HG03097 (cell line): ENCODE data around the gene MRPL51.

Experiments used
- ATAC-seq: cut with Tn5 transposase; IDR thresholded peaks from one replicate; pipeline ENCODE4 v1.9.1; 2021; ENCODE audit not compliant: unreplicated experiment, low FRiP score

The MRPL51 gene

GRCh38 chr12:6462234-6462995, 30.6 kb downstream of the MRPL51 start:
- no peak for ATAC-seq

GRCh38 chr12:6461401-6462233, 31.4 kb downstream of the MRPL51 start:
- ATAC-seq, result peak; percentile 57

DNA sequence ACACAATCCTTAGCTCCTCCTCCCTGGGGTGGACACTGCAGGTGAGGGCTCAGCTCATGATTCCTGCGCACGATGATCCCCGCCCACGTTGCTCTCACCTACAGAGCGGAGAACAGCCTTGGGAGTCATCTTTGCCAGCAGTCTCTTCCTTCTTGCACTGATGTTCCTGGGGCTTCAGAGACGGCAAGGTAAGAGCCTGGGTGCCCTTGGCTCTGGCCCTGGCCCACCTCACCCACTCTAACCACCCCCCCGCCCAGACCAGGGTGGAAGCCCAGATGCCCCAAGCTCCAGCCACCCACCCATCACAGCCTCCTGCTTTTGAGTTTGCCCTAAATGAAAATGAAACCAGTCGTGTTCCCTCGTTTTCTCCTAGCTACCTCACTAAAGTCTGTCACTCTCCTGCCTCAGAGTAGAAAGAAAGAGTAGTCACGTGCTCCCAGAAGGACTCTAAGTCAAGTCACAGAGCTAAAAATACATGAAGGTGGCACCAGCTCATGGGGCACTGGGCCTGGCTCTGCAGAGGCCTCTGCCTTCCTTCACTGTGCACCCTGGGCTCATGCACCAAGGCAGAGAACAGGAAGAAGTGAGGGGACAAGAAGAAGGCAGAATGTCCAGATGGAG, 32.2 kb downstream of the MRPL51 start:
- no peak for ATAC-seq

DNA sequence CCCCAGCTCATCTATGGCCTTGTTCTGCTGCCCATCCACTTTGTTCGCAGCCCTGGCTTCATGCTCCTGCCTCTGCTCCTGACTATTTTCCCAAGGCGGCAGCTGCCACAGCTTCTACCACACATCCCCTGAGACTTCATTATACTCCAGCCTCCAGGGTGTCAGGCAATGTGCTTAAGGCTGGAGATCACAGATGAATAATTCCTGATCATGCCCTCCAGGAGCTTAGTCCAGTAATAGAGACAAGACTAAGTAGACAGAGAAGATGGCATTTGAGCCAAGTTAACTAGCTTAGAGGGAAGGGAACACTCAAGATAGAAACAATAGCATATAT, 34.1 kb downstream of the MRPL51 start:
- ATAC-seq, result no peak

- no peak for ATAC-seq
Measured at GRCh38 chr12:6458281-6459003, 34.6 kb downstream of the MRPL51 start.

DNA sequence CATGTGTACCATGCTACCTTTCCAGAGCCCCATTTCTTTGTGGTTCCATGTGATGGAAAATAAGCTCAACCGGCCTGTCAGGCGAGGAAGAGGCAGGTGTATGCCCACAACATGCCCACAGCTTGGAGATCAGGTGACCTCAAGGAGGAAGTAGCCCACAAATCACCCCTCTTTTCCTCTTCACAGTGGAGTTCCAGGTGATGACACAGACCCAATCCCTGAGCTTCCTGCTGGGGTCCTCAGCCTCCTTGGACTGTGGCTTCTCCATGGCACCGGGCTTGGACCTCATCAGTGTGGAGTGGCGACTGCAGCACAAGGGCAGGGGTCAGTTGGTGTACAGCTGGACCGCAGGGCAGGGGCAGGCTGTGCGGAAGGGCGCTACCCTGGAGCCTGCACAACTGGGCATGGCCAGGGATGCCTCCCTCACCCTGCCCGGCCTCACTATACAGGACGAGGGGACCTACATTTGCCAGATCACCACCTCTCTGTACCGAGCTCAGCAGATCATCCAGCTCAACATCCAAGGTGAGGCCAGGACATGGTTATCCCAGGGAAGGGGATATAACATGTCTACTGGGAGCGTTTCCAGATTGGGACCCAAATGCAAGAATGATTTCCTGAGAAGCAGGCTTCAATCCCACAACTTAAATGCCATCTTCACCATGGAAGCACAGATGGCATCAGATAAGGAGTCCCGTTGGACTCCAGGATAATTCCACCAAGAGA, 35.7 kb downstream of the MRPL51 start:
- ATAC-seq, result no peak

GRCh38 chr12:6452944-6453630, 40.0 kb downstream of the MRPL51 start:
- ATAC-seq, result no peak

DNA sequence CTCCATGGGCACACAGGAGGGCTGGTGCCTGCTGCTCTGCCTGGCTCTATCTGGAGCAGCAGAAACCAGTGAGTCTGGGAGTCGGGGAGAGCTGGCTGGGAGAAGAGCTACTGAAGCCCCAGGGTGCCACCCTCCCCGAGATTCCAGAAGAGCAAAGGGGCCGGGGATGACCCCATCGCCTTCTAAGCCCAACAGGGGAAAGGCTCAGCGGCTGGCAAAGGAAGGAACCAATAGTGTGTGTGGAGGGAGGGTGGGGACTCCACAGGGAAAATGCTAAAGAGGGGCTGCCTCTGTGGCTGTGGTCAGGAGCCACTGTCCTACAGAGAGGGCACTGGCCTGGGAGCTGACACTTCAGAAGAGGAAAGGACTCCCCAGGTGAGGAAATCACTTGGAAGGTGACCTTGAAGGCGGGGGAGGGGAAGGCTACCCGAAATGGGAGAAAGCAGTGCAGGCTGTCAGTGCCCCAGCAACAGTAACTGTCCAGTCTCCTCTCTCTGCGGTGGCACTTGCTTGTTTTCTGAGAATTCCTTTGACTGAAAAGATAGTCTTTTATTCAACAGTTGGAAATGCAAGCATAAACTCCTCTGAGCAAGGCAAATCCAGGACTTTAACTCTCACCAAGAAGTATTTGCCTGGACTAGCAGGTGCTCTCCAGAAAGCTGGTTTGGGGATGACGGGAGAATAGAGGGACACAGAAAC, 40.7 kb downstream of the MRPL51 start:
- no peak for ATAC-seq

DNA sequence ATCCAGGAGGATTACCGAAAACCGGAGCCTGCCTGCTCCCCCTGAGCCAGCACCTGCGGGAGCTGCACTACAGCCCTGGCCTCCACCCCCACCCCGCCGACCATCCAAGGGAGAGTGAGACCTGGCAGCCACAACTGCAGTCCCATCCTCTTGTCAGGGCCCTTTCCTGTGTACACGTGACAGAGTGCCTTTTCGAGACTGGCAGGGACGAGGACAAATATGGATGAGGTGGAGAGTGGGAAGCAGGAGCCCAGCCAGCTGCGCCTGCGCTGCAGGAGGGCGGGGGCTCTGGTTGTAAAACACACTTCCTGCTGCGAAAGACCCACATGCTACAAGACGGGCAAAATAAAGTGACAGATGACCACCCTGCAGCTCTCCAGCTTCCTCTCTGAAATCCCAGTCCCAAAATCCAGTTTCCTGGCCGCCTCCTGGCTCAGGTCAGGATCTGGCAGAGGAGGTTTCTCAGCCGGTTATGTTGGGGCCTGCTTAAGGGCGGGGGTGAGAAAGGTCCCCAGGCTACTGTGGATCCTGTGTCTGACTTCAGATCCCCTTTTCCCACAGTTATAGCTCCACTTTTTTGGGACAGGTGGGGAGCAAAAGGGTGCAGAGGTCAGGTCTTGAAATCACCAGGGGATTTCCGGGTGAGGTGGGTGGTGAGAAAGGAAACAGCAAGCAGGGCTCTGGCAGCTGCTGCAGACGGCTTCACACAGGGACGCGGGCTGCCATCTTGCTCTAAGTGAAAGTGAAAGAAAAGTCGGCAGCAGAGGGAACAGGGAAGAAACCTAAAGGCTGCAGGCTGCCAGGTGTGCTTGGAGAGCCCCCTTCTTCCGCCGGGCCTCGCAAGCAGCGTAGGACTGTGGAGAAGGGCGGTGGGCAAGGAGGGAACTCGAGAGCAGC, 41.5 kb downstream of the MRPL51 start, which contains the start of gene TAPBPL:
Gene TAPBPL (plus strand): TSS at position 695 of the 897 bp plus-strand sequence. CDS start 207 bp downstream, outside the sequence.
- peak; percentile 54 for ATAC-seq

DNA sequence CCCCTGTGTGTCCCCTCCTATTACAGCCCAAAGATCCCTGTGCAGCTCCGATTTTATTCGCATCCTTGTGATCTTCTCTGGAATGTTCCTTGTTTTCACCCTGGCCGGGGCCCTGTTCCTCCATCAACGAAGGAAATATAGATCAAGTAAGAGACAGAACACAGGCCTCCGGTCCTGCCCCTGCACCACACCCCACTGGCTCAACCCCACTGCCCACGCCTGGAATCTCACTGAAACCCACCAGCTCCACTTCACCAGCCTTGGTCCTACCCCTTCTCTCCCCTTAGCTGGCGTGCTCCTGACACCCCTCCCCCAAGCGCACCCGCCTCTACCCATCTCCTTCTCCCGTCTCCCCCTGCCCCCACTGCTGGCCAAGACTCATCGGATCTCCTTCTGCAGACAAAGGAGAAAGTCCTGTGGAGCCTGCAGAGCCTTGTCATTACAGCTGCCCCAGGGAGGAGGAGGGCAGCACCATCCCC, 42.2 kb downstream of the MRPL51 start:
- ATAC-seq, result no peak

DNA sequence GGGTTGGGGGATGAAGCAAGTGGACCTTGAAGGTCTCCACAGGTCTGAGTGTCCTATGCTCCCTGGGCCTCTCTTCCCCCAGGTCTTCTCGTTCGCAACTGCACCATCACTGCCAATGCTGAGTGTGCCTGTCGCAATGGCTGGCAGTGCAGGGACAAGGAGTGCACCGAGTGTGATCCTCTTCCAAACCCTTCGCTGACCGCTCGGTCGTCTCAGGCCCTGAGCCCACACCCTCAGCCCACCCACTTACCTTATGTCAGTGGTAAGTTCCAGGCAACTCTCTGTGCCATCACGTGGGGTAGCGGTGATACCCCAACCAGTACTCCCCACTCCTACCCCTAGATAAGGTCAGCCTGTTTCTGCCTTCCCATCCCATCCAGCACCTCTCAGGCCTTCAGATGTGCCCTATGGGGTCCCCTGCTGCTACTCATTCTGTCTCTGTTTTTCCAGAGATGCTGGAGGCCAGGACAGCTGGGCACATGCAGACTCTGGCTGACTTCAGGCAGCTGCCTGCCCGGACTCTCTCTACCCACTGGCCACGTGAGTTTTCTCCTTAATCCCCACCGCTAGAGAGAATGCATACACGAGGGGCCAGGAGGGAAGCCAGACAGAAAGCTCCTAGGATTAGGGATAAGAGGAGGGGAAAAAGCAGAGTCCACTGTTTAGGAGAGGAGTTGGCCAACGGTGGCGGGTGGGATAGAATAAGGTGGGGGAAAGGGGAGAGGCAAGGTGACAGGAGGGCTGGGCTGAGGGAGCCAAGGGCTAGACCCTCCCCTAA, 42.8 kb downstream of the MRPL51 start:
- ATAC-seq, result no peak

GRCh38 chr12:6444704-6445688, 48.1 kb downstream of the MRPL51 start, which contains the start of gene CD27:
CD27 (plus strand) TSS chr12:6444955; CDS start chr12:6445096, 141 bp downstream.
- ATAC-seq, result no peak

DNA sequence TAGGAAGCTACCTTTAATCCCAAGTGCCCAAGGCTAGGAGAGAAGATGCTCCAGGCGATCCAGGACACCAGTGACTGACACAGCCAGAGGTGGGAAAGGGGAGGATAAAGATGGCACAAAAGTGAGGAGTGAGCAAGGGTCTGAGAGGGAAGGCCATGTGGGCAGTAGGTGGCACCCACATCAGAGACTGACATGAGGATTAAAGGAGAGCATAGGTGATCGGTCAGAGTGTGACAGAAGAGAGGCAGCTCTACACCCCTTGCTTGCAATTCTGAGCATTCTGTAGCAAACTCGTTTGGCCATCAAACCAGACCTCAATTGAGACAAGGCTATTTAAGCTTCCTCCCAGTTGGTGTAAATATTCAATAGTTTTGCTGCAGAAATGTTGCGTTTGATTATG, 49.0 kb downstream of the MRPL51 start:
- ATAC-seq, result no peak

DNA sequence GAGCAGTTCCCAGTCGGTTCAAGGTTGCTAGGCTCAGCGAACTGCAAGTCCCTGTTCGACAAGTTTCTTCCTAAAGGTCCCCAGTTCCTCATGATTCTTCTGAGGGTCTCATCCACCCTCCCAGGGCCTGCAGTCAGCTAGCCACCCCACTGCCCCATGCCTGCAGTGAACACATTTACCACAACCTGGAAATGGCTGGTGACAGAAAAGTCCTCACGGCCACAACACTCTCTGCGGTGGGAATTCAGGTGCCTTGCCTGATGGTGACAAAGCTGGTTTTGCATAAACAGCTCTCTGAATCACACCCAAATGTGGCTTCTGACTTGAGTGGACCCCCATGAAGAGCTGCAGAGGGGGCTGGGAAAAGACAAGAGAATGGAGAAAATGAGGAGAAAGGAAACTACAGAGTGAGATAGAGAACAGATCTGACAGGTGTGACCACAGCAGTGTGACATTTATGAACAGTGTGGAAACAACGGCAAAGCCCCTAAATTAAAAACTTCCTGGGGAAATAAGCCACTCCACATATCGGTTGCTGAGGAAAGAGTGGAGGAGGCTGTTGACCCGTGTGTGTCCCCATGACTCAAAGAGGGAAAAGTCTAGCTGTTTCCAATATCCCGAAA, 49.6 kb downstream of the MRPL51 start:
- no peak for ATAC-seq

- ATAC-seq, result no peak
Measured at GRCh38 chr12:6442836-6443235, 50.2 kb downstream of the MRPL51 start.
